Loucy (cell line): ENCODE measurements around the gene DCDC1.

Source experiments
- CTCF ChIP-seq: fragments of 200-600 bp; sonication (generic); conservative IDR thresholded peaks from 2 replicates; pipeline ENCODE4 v1.5.1; 2014; ENCODE audit warnings: mild to moderate bottlenecking, antibody characterized with exemption, low read length
- EZH2phosphoT487 ChIP-seq: fragments of 200-600 bp; IDR thresholded peaks from 2 replicates; pipeline ENCODE4 v1.6.1; 2018; ENCODE audit warnings: antibody characterized with exemption, mild to moderate bottlenecking, moderate library complexity, borderline replicate concordance

- TF ChIP-seq CTCF (no peak), EZH2phosphoT487 (no peak)
These were observed 377.6 kb downstream of the DCDC1 start for GRCh38 chr11:30991802-30992512.
